CD4-positive, alpha-beta T cell treated with Interleukin-6 at 100 ng/mL for 8 hours (primary cell): ENCODE measurements around the gene DCDC2.
"Not testable (repeated sequence)": the region's sequence is repeated elsewhere in the genome, so short reads cannot be mapped to it uniquely, and the experiment has no call there.

Source experiments
- DNase-seq: peaks from one replicate; pipeline ENCODE4 v3.0.0-alpha.2; 2020; ENCODE audit warnings: mixed read lengths, low spot score

Gene DCDC2

DNA sequence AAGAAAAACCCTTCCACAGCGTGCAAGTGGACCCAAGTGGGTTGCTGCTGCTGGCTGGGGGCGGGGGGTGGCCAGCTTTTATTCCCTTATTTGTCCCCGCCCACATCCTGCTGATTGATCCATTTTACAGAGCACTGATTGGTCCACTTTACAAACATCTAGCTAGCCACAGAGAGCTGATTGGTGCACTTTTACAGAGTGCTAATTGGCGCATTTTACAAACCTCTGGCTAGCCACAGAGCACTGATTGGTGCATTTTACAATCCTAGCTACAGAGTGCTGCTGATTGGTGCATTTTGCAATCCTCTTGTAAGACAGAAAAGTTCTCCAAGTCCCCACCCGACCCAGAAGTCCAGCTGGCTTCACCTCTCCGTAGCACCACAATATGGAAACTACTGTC, 99.6 kb downstream of the DCDC2 start:
- DNase-seq, result not testable (repeated sequence)

- no peak for DNase-seq
Observed at GRCh38 chr6:24257282-24257681, 100.6 kb downstream of the DCDC2 start.

- DNase-seq, result no peak
Observed at GRCh38 chr6:24255676-24256075, 102.2 kb downstream of the DCDC2 start.

GRCh38 chr6:24253360-24253759, 104.5 kb downstream of the DCDC2 start:
- no peak for DNase-seq

- DNase-seq, result no peak
Observed at GRCh38 chr6:24252280-24252679, 105.6 kb downstream of the DCDC2 start.

DNA sequence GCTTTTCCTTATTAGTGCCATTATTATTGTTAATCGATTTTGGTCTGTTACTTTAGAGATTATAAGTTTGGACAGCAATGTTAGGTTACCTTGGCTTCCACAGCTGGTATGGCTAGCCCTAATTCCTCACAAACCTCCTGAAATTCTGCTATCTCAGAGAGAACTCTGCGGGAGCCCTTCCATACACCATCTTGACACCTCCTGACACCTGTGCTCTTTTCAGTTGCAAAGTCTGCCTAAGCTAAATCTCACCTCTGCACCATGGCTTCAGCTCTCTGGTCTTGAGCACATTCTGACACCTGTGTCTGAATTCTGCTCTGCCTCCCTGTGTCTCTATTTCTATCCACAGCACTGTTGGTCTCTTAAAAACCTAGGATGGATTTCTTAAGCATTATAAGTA, 106.5 kb downstream of the DCDC2 start:
- no peak for DNase-seq

DNA sequence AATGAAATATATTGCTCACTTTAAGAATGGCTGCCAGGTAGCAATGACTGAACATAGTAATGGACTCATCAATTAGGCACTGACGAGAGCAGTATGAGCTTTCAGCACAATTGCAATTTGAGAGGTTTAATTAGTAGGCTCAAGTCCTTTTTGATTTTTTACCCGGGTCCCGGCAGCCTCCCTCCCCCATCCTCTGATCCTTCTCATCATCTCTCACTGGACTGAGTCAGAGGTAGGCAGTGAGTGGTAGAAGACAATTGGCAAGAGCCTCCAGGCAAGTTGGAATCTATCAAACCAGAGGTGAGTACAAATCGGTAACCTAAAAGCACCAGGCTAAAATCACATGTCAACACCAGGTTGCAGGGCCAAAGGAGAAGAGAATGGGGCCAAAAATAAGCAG, 107.9 kb downstream of the DCDC2 start:
- DNase-seq, result no peak

GRCh38 chr6:24245275-24245674, 112.6 kb downstream of the DCDC2 start:
- DNase-seq, result no peak

DNA sequence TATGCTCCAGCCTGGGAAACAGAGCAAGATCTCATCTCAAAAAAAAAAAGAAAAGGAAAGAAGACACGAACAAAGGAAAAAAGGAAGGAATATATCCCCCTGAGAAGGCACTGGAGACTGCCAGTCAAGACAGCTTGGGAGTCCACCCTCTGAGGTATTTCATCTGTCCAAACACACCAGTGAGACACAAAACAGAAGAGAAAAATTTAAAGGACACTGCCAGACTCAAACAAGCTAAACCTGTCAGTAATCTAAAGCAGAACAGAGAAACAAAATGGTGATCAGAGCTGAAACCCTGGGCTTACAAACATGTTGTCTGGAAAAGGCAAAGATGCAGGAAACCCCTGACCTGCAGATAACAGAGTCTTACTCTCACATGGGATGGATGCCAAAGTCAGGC, 114.9 kb downstream of the DCDC2 start:
- DNase-seq, result no peak

GRCh38 chr6:24241779-24242178, 116.1 kb downstream of the DCDC2 start:
- DNase-seq, result not testable (repeated sequence)

- DNase-seq, result no peak
Observed at GRCh38 chr6:24240943-24241342, 116.9 kb downstream of the DCDC2 start.

GRCh38 chr6:24240380-24240928, 117.4 kb downstream of the DCDC2 start:
- DNase-seq, result no peak

- DNase-seq, result no peak
Observed at GRCh38 chr6:24238700-24239099, 119.2 kb downstream of the DCDC2 start.

- not testable (repeated sequence) for DNase-seq
Observed at GRCh38 chr6:24236779-24237178, 121.1 kb downstream of the DCDC2 start.

DNA sequence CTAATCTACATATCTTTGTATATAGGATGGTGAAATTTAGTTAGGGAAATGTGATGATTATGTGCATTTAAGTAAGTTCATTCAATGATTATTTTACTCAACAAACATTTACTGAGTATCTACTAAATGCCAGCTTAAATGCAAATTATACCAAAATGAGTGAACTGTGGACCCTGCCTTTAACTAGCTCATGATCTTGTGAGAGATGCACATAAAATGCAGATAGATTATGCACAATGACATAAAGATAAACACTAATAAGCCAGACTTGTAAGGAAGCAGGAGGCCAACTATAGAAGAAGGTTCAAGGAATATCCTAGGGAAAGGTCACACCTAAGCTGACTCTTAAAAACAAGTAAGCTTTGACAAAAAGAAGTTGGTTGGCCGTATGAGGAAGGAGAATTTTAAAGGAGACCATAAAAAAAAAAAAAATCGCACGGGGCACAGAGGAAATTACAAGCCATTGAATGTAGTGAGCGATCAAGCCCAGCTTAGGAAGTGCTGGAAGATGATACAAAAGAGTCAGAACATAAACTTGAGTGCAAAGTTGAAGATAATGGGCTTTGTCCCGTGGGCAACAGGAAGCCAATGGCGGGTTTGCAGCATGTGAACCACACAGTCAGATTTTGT, 123.9 kb downstream of the DCDC2 start:
- DNase-seq, result no peak

- no peak for DNase-seq
Observed at GRCh38 chr6:24231438-24231977, 126.4 kb downstream of the DCDC2 start.

DNA sequence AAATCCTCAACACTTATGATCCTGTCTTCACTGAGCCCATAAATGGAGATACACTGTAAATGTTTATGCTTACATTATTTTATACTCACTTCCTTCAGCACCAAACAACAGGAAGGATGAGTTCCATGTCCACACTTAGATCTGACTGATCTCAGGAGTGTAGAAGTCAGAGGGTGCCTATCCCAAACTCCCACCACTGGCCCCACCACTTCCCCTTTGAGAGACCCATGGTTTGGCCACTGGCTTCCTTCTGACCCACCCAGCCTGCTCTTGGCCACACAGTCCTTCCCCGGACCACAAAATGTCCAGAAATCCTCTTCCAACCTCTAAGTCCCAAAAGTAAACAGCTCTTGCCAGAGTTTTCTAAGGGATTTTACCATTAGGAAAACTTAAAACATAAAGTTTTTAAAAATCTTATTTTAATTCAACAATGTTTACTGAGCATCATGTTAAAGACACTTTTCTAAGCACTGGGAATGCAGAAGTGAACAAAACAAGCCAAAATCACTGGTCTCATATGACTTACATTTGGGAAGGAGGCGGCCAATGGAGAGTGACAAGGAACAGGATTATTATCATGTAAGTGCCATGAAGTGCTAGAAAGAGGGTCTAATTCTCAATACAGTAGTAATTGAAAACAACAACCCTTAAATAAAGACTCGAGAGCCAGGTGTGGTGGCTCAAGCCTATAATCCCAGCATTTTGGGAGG, 128.0 kb downstream of the DCDC2 start:
- no peak for DNase-seq

DNA sequence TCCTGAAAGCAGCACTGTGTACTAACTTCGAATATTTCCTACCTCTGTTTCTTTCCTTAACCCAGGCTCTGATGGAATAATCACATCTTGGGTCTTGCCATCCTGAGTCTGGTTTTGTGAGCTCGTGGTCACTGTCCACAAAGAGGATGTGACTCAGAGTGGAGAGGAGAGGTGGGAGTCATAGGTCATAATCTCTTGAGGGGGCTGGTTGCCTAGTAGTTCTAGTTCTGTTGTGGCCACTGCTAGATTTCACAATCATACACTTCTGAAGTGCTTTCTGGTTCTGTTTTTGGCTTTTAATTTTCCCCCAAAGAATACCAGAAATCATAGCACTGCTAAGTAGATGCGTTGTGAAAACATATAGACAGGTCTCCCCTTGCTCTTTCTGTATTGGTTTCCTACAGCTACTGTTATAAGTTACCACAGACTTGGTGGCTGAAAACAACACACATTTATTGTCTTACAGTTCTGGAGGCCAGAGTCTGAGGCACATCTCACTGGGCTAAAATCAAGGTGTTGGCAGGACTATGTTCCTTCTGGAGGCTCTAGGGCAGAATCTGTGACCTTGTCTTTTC, 129.1 kb downstream of the DCDC2 start:
- no peak for DNase-seq

GRCh38 chr6:24228123-24228522, 129.7 kb downstream of the DCDC2 start:
- DNase-seq, result no peak

GRCh38 chr6:24227556-24227955, 130.3 kb downstream of the DCDC2 start:
- DNase-seq, result no peak

DNA sequence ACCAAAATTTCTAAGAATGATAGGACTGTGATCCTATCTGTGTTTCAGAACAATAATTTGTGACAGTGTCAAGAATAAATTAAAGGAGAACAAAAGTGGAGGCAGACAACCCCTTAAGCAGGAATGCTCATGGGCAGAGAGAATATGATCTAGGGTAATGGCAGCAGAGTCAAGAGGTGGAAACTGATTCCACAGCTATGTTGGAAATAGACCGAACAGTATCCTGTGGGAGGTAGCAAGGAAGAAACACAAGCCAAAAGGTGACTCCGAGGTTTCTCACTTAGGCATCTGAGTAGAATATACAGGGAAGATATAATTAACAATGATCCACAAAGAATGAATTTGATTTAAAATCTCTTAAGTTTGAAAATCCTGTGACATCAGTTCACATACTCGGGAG, 131.3 kb downstream of the DCDC2 start:
- no peak for DNase-seq

DNA sequence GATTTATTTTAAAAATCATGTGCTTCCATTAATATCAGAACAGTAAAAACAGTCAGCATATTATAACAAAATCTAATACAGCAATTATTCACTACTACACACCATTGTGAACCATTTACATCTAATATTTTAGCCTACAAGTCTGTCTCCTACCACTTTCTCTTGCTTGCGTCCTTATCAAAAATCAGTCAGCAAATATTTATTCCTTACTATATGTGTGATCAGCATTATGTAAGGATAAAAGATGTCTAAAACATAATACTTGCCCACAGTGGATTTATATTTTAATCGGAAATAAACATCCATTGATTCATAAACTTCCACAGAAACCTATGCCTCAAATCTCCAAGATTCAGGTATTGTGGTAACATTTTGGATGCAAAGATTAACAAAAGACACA, 132.0 kb downstream of the DCDC2 start:
- DNase-seq, result no peak
